ENCODE measurements around the gene CRIP1. TPM values are rescaled to one million over a fixed set of nuclear protein-coding genes. Genes with fewer than 3 reads are reported as not detected.

The CRIP1 gene
- total RNA-seq, 8 experiments from 2014 or later, result 3.3 to 14.5 (median 5.1) TPM

- Histone ChIP-seq H3K27ac (no peak overlapping the region), H3K4me3 (no peak overlapping the region), H3K4me1 (replicated peaks in 1 of 2) (peaks cover 0 to 2% of the 10 kb centered on the region in 2 donors)
- WGBS, 10 experiments, result 78 to 100% (median 100%) methylated on average over 1 to 6 of the region's 26 CpGs; no CpG with 5 or more reads in 3 of the 10 experiments
- no peak for ATAC-seq (replicated peaks in 6 of 8)
- in situ Hi-C loops (cut with MboI; ENCODE audit: low pct_unique_long_range_greater_than_20kb in 2 of 9, low sequenced_read_pairs in 9 of 9, unreplicated experiment in 9 of 9), result no loop called here
Observed at GRCh38 chr14:105445901-105446845, 40.5 kb upstream of the CRIP1 start.

- in situ Hi-C loops (cut with MboI; ENCODE audit: low pct_unique_long_range_greater_than_20kb in 2 of 9, low sequenced_read_pairs in 9 of 9, unreplicated experiment in 9 of 9), result no loop called here
- H3K27ac ChIP-seq, result no peak overlapping the region
- 89 to 100% (median 95%) methylated on average over 2 to 5 of the region's 14 CpGs; no CpG with 5 or more reads in 7 of the 10 experiments for WGBS, 10 experiments
- H3K4me1 ChIP-seq (replicated peaks in 1 of 2), result peaks cover 0 to 2% of the 10 kb centered on the region in 2 donors
- H3K4me3 ChIP-seq, result no peak overlapping the region
- ATAC-seq (replicated peaks in 6 of 8), result no peak
Observed at GRCh38 chr14:105446971-105447370, 39.7 kb upstream of the CRIP1 start.

- in situ Hi-C loops (cut with MboI; ENCODE audit: low pct_unique_long_range_greater_than_20kb in 2 of 9, low sequenced_read_pairs in 9 of 9, unreplicated experiment in 9 of 9), result no loop called here
- peaks cover 0 to 2% of the 10 kb centered on the region in 2 donors for H3K4me1 ChIP-seq (replicated peaks in 1 of 2)
- no peak overlapping the region for H3K27ac ChIP-seq
- 77 to 100% (median 95%) methylated on average over 1 to 12 of the region's 31 CpGs; no CpG with 5 or more reads in 4 of the 10 experiments for WGBS, 10 experiments
- peak in 4 of 8 experiments; percentile 4 to 15 (median 7) for ATAC-seq (replicated peaks in 6 of 8)
- H3K4me3 ChIP-seq, result no peak overlapping the region
Observed at GRCh38 chr14:105447651-105448640, 38.7 kb upstream of the CRIP1 start.

- 0 to 80% methylated on average over 1 to 3 of the region's 16 CpGs; no CpG with 5 or more reads in 8 of the 10 experiments for WGBS, 10 experiments
- Histone ChIP-seq H3K27ac (no peak overlapping the region), H3K4me1 (replicated peaks in 1 of 2) (peaks cover 0 to 2% of the 10 kb centered on the region in 2 donors), H3K4me3 (no peak overlapping the region)
- in situ Hi-C loops (cut with MboI; ENCODE audit: low pct_unique_long_range_greater_than_20kb in 2 of 9, low sequenced_read_pairs in 9 of 9, unreplicated experiment in 9 of 9), result no loop called here
- ATAC-seq (replicated peaks in 6 of 8), result peak; percentile 88 to 95 (median 94)
Observed at GRCh38 chr14:105448706-105449111, 38.0 kb upstream of the CRIP1 start.

GRCh38 chr14:105449276-105450122, 37.2 kb upstream of the CRIP1 start:
- Histone ChIP-seq H3K4me3 (no peak overlapping the region), H3K27ac (no peak overlapping the region), H3K4me1 (replicated peaks in 1 of 2) (peaks cover 0 to 2% of the 10 kb centered on the region in 2 donors)
- in situ Hi-C loops (cut with MboI; ENCODE audit: low pct_unique_long_range_greater_than_20kb in 2 of 9, low sequenced_read_pairs in 9 of 9, unreplicated experiment in 9 of 9), result no loop called here
- peak in 1 of 8 experiments; percentile 1 for ATAC-seq (replicated peaks in 6 of 8)
- 90 to 100% (median 100%) methylated on average over 3 to 5 of the region's 47 CpGs; no CpG with 5 or more reads in 7 of the 10 experiments for WGBS, 10 experiments

- Histone ChIP-seq H3K27ac (no peak overlapping the region), H3K4me3 (no peak overlapping the region), H3K4me1 (replicated peaks in 1 of 2) (peaks cover 0 to 2% of the 10 kb centered on the region in 2 donors)
- no peak for ATAC-seq (replicated peaks in 6 of 8)
- 91 to 100% methylated on average over 3 to 4 of the region's 22 CpGs; no CpG with 5 or more reads in 8 of the 10 experiments for WGBS, 10 experiments
- in situ Hi-C loops (cut with MboI; ENCODE audit: low pct_unique_long_range_greater_than_20kb in 2 of 9, low sequenced_read_pairs in 9 of 9, unreplicated experiment in 9 of 9), result no loop called here
Observed at GRCh38 chr14:105450123-105450505, 36.6 kb upstream of the CRIP1 start.

GRCh38 chr14:105450864-105451720, 35.6 kb upstream of the CRIP1 start:
- ATAC-seq (replicated peaks in 6 of 8), result peak in 2 of 8 experiments; percentile 13 to 48
- Histone ChIP-seq H3K4me3 (no peak overlapping the region), H3K4me1 (replicated peaks in 1 of 2) (peaks cover 0 to 2% of the 10 kb centered on the region in 2 donors), H3K27ac (no peak overlapping the region)
- WGBS, 10 experiments, result 80 to 97% (median 95%) methylated on average over 1 to 9 of the region's 29 CpGs; no CpG with 5 or more reads in 6 of the 10 experiments
- in situ Hi-C loops (cut with MboI; ENCODE audit: low pct_unique_long_range_greater_than_20kb in 2 of 9, low sequenced_read_pairs in 9 of 9, unreplicated experiment in 9 of 9), result no loop called here

GRCh38 chr14:105452963-105453362, 33.7 kb upstream of the CRIP1 start:
- WGBS, 10 experiments, result 45 to 100% (median 94%) methylated on average over 1 to 7 of the region's 14 CpGs; no CpG with 5 or more reads in 4 of the 10 experiments
- no peak for ATAC-seq (replicated peaks in 6 of 8)
- in situ Hi-C loops (cut with MboI; ENCODE audit: low pct_unique_long_range_greater_than_20kb in 2 of 9, low sequenced_read_pairs in 9 of 9, unreplicated experiment in 9 of 9), result no loop called here
- no peak overlapping the region for H3K27ac ChIP-seq
- no peak overlapping the region for H3K4me3 ChIP-seq
- H3K4me1 ChIP-seq (replicated peaks in 1 of 2), result peaks cover 0 to 2% of the 10 kb centered on the region in 2 donors

- H3K27ac ChIP-seq, result no peak overlapping the region
- no peak overlapping the region for H3K4me3 ChIP-seq
- in situ Hi-C loops (cut with MboI; ENCODE audit: low pct_unique_long_range_greater_than_20kb in 2 of 9, low sequenced_read_pairs in 9 of 9, unreplicated experiment in 9 of 9), result no loop called here
- ATAC-seq (replicated peaks in 6 of 8), result no peak
- peaks cover 0 to under 1% of the 10 kb centered on the region in 2 donors for H3K4me1 ChIP-seq (replicated peaks in 1 of 2)
- WGBS, 10 experiments, result 80 to 100% (median 92%) methylated on average over 1 to 2 of the region's 14 CpGs; no CpG with 5 or more reads in 7 of the 10 experiments
Observed at GRCh38 chr14:105453847-105454246, 32.8 kb upstream of the CRIP1 start.

GRCh38 chr14:105455086-105455640, 31.5 kb upstream of the CRIP1 start:
- WGBS, 10 experiments, result 67 to 100% (median 96%) methylated on average over 1 to 4 of the region's 22 CpGs; no CpG with 5 or more reads in 3 of the 10 experiments
- in situ Hi-C loops (cut with MboI; ENCODE audit: low pct_unique_long_range_greater_than_20kb in 2 of 9, low sequenced_read_pairs in 9 of 9, unreplicated experiment in 9 of 9), result no loop called here
- no peak for ATAC-seq (replicated peaks in 6 of 8)
- no peak overlapping the region for H3K4me3 ChIP-seq
- no peaks in the 10 kb centered on the region for H3K4me1 ChIP-seq (replicated peaks in 1 of 2)
- no peak overlapping the region for H3K27ac ChIP-seq
